Thoracic aorta (tissue), 2 donors: ENCODE data around the gene ANGPTL3. TPM values are rescaled to one million over a fixed set of nuclear protein-coding genes. Genes with fewer than 3 reads are reported as not detected.
"Not testable (repeated sequence)": the region's sequence is repeated elsewhere in the genome, so short reads cannot be mapped to it uniquely, and the experiment has no call there.

Source experiments
- ATAC-seq: fragments of 150-250 bp; one replicate; pipeline ENCODE4 v1.8.0; 2017; ENCODE audit warnings: low read depth; ENCODE audit not compliant: insufficient number of reproducible peaks, low FRiP score
- DNase-seq: peaks from one replicate; pipeline ENCODE4 v3.0.0-alpha.2; 2020; ENCODE audit warnings: low spot score
- H3K27ac ChIP-seq, 2 donors: fragments of 200-600 bp; sonication (generic); 1 replicate in 1 of 2; 2 replicates in 1 of 2; pipeline ENCODE4 v1.5.1; 2016; ENCODE audit warnings: mild to moderate bottlenecking in 2 of 2, moderate library complexity in 2 of 2
- H3K27me3 ChIP-seq: fragments of 200-600 bp; sonication (generic); replicated peaks from 2 replicates; pipeline ENCODE4 v1.6.0; 2016; ENCODE audit warnings: mild to moderate bottlenecking; ENCODE audit not compliant: insufficient read depth
- H3K36me3 ChIP-seq: fragments of 200-600 bp; sonication (generic); one replicate; pipeline ENCODE4 v1.5.1; 2016
- H3K4me1 ChIP-seq, 2 donors: fragments of 200-600 bp; sonication (generic); 1 replicate in 1 of 2; 2 replicates in 1 of 2; pipeline versions ENCODE4 v1.5.1 to v1.6.0; 2016; ENCODE audit warnings: low read depth in 2 of 2, mild to moderate bottlenecking in 1 of 2; ENCODE audit not compliant: control insufficient read depth in 1 of 2
- H3K4me3 ChIP-seq: fragments of 200-600 bp; sonication (generic); 2 replicates; pipeline ENCODE4 v1.5.1; 2016; ENCODE audit warnings: mild to moderate bottlenecking
- H3K9me3 ChIP-seq: fragments of 200-600 bp; sonication (generic); 2 replicates; pipeline ENCODE4 v1.5.1; 2016
- CTCF ChIP-seq: fragments of 200-600 bp; sonication (generic); IDR thresholded peaks from one replicate; pipeline ENCODE4 v1.5.1; 2019; ENCODE audit warnings: antibody characterized with exemption
- total RNA-seq, 2 donors: library from RNA; depleted of rRNA; stranded (reverse); fragments of >200 nt; gene quantifications; one replicate each; pipeline versions ENCODE4 v1.1.0 to v1.2.3, GENCODE V29; 2016

ANGPTL3 gene
- not detected for total RNA-seq

GRCh38 chr1:62597281-62597680 lies at the start of gene ANGPTL3:
Gene ANGPTL3 (plus strand): TSS chr1:62597520. CDS start chr1:62597567, 47 bp downstream.
- no peak for DNase-seq
- Histone ChIP-seq H3K27ac (no peak within 1 kb of the TSS), H3K4me1 (peaks cover 24 to 39% of the 10 kb centered on the region in 2 donors), H3K4me3 (no peak within 1 kb of the TSS), H3K9me3 (no peaks in the 10 kb centered on the region), H3K27me3 (no peaks in the 10 kb centered on the region), H3K36me3 (no peaks in the 10 kb centered on the region)
- no peak for ATAC-seq
- no peak for TF ChIP-seq CTCF

- H3K27ac ChIP-seq = no peak overlapping the region
- no peak for DNase-seq
- H3K4me1 ChIP-seq = no peaks in the 10 kb centered on the region
- no peaks in the 10 kb centered on the region for H3K27me3 ChIP-seq
- TF ChIP-seq CTCF = no peak
- H3K36me3 ChIP-seq = peaks cover 5% of the 10 kb centered on the region
- ATAC-seq = no peak
- H3K4me3 ChIP-seq = no peak overlapping the region
- no peaks in the 10 kb centered on the region for H3K9me3 ChIP-seq
Observed at GRCh38 chr1:62561306-62561705, 36.0 kb upstream of the ANGPTL3 start.

- H3K27me3 ChIP-seq, H3K9me3 ChIP-seq, H3K4me3 ChIP-seq, H3K4me1 ChIP-seq, H3K27ac ChIP-seq, H3K36me3 ChIP-seq, DNase-seq, ATAC-seq: not testable (repeated sequence)
Observed at GRCh38 chr1:62567182-62567581, 30.1 kb upstream of the ANGPTL3 start.

- DNase-seq, H3K4me3 ChIP-seq, H3K36me3 ChIP-seq, H3K4me1 ChIP-seq, ATAC-seq, H3K27me3 ChIP-seq, H3K27ac ChIP-seq, H3K9me3 ChIP-seq: not testable (repeated sequence)
Observed at GRCh38 chr1:62567926-62568325, 29.4 kb upstream of the ANGPTL3 start.

- not testable (repeated sequence) for H3K4me1 ChIP-seq, H3K4me3 ChIP-seq, DNase-seq, H3K27me3 ChIP-seq, ATAC-seq, H3K9me3 ChIP-seq, H3K27ac ChIP-seq
- H3K36me3 ChIP-seq = peaks cover 12% of the 10 kb centered on the region
Observed at GRCh38 chr1:62571517-62571916, 25.8 kb upstream of the ANGPTL3 start.

GRCh38 chr1:62572476-62572875 lies 24.8 kb upstream of the ANGPTL3 start:
- Histone ChIP-seq H3K36me3 (peaks cover 12% of the 10 kb centered on the region), H3K9me3 (peaks cover 10% of the 10 kb centered on the region), H3K4me1 (no peaks in the 10 kb centered on the region), H3K4me3 (no peak overlapping the region), H3K27ac (no peak overlapping the region), H3K27me3 (no peaks in the 10 kb centered on the region)
- DNase-seq (no peak), ATAC-seq (no peak)
- no peak for TF ChIP-seq CTCF

- no peak for ATAC-seq
- DNase-seq = no peak
- Histone ChIP-seq H3K4me3 (no peak overlapping the region), H3K9me3 (peaks cover 4% of the 10 kb centered on the region), H3K27ac (no peak overlapping the region), H3K4me1 (no peaks in the 10 kb centered on the region), H3K36me3 (peaks cover 12% of the 10 kb centered on the region), H3K27me3 (no peaks in the 10 kb centered on the region)
- no peak for TF ChIP-seq CTCF
Observed at GRCh38 chr1:62573675-62574074, 23.6 kb upstream of the ANGPTL3 start.
